B cell (primary cell): Measurements from ENCODE around the gene MACIR. TPM values are rescaled to one million over a fixed set of nuclear protein-coding genes. Genes with fewer than 3 reads are reported as not detected.
A peak's percentile ranks its signal among the peaks of the same experiment; 100 is the strongest.

Source experiments
- ATAC-seq: fragments of 200-7000 bp; cut with Tn5 transposase; one replicate; pipeline ENCODE4 v1.10.0; 2021; ENCODE audit warnings: low read depth, mild to moderate bottlenecking, moderate number of reproducible peaks, moderate library complexity
- CTCF ChIA-PET: fragments of 350-600 bp; sonication (Branson Sonifier 250); formaldehyde crosslinking; loops from one replicate; lab custom pipeline; 2021; ENCODE audit warnings: antibody characterized with exemption, inconsistent platforms; lab: Charles Lee
- POLR2A ChIA-PET: fragments of 350-600 bp; sonication (Branson Sonifier 250); formaldehyde crosslinking; loops from one replicate; lab custom pipeline; 2021; ENCODE audit warnings: antibody characterized with exemption; lab: Charles Lee
- DNase-seq: peaks from one replicate; pipeline ENCODE4 v3.0.0; 2013
- H2AFZ ChIP-seq: 2 replicates; pipeline ENCODE4 v1.6.1; 2012; ENCODE audit warnings: mild to moderate bottlenecking, low read depth, low read length; ENCODE audit not compliant: insufficient read depth, poor library complexity, severe bottlenecking
- H3K27ac ChIP-seq, 2 donors: 1 replicate in 1 of 2; 2 replicates in 1 of 2; pipeline ENCODE4 v1.5.1; 2012 to 2013; ENCODE audit warnings: low read length in 2 of 2, mild to moderate bottlenecking in 2 of 2, moderate library complexity in 1 of 2
- H3K27me3 ChIP-seq, 4 experiments: fragments of 200-600 bp in 1 of 4; sonication (generic) in 1 of 4; replicated peaks in 1 of 4; 1 replicate in 2 of 4; 2 replicates in 2 of 4; pipeline versions ENCODE4 v1.6.1 to v1.7.0; 2013 to 2016; ENCODE audit warnings: low read length in 3 of 4, mild to moderate bottlenecking in 2 of 4, mixed read lengths in 1 of 4, moderate library complexity in 1 of 4; ENCODE audit not compliant: insufficient read depth in 4 of 4, control insufficient read depth in 3 of 4; ENCODE audit errors: control extremely low read depth in 1 of 4
- H3K36me3 ChIP-seq, 2 experiments: replicated peaks in 1 of 2; 1 replicate in 1 of 2; 2 replicates in 1 of 2; pipeline versions ENCODE4 v1.6.1 to v1.7.1; 2013; ENCODE audit warnings: low read length in 1 of 2; ENCODE audit not compliant: insufficient read depth in 2 of 2, control insufficient read depth in 1 of 2; ENCODE audit errors: control extremely low read depth in 1 of 2, extremely low read depth in 1 of 2
- H3K4me1 ChIP-seq, 2 donors: fragments of 200-600 bp in 1 of 2; sonication (generic) in 1 of 2; 1 replicate in 1 of 2; 2 replicates in 1 of 2; pipeline versions ENCODE4 v1.5.1 to v1.6.1; 2013 to 2017; ENCODE audit warnings: low read length in 2 of 2; ENCODE audit not compliant: control insufficient read depth in 2 of 2, insufficient read depth in 2 of 2
- H3K4me2 ChIP-seq: replicated peaks from 2 replicates; pipeline ENCODE3; 2012; ENCODE audit warnings: mild to moderate bottlenecking, low read depth, low read length; ENCODE audit not compliant: poor library complexity, severe bottlenecking
- H3K4me3 ChIP-seq, 5 experiments: fragments of 200-600 bp in 1 of 5; sonication (generic) in 1 of 5; 1 replicate in 3 of 5; 2 replicates in 2 of 5; pipeline versions ENCODE4 v1.5.1 to v1.7.0; 2011 to 2016; ENCODE audit warnings: low read length in 4 of 5, mild to moderate bottlenecking in 4 of 5, low read depth in 2 of 5, control low read depth in 1 of 5, moderate library complexity in 1 of 5; ENCODE audit not compliant: insufficient read depth in 1 of 5; ENCODE audit errors: control extremely low read depth in 1 of 5, extremely low read depth in 1 of 5
- H3K79me2 ChIP-seq: fragments of 200-600 bp; sonication (generic); one replicate; pipeline ENCODE4 v1.6.0; 2016; ENCODE audit warnings: low read length; ENCODE audit not compliant: control insufficient read depth, insufficient read depth
- H3K9ac ChIP-seq: fragments of 200-600 bp; sonication (generic); 2 replicates; pipeline ENCODE4 v1.6.1; 2017; ENCODE audit warnings: mild to moderate bottlenecking, low read length, moderate library complexity
- H3K9me3 ChIP-seq, 3 donors: one replicate each; pipeline versions ENCODE4 v1.6.1 to v1.7.1; 2013; ENCODE audit warnings: low read length in 2 of 3; ENCODE audit not compliant: control insufficient read depth in 2 of 3, insufficient read depth in 1 of 3; ENCODE audit errors: control extremely low read depth in 1 of 3
- H4K20me1 ChIP-seq: 2 replicates; pipeline ENCODE4 v1.6.0; 2012; ENCODE audit warnings: mild to moderate bottlenecking, low read length; ENCODE audit not compliant: insufficient read depth, control insufficient read depth, poor library complexity, severe bottlenecking
- H3K27ac Mint-ChIP-seq: one replicate; pipeline ENCODE4 v1.8.0; 2021; ENCODE audit warnings: mixed read lengths
- H3K27me3 Mint-ChIP-seq: one replicate; pipeline ENCODE4 v1.8.0; 2021; ENCODE audit warnings: mixed read lengths
- H3K4me1 Mint-ChIP-seq: one replicate; pipeline ENCODE4 v1.8.0; 2021; ENCODE audit warnings: mixed read lengths
- H3K4me3 Mint-ChIP-seq: one replicate; pipeline ENCODE4 v1.8.0; 2021; ENCODE audit warnings: mixed read lengths
- H3K9me3 Mint-ChIP-seq: one replicate; pipeline ENCODE4 v1.8.0; 2022; ENCODE audit warnings: mixed read lengths; ENCODE audit not compliant: insufficient read depth
- CTCF ChIP-seq: fragments of 200-600 bp; IDR thresholded peaks from one replicate; pipeline ENCODE4 v1.8.0; 2022; ENCODE audit warnings: antibody characterized with exemption, mild to moderate bottlenecking
- EZH2 ChIP-seq: IDR thresholded peaks from 2 replicates; pipeline ENCODE4 v1.6.1; 2012; ENCODE audit warnings: borderline replicate concordance, low read depth, mild to moderate bottlenecking, moderate library complexity, low read length; ENCODE audit not compliant: insufficient read depth, poor library complexity, severe bottlenecking
- WGBS: methylation state at CpG from one replicate; pipeline ENCODE4 v1.1.5; 2013; ENCODE audit warnings: missing lambda C conversion rate; ENCODE audit not compliant: insufficient coverage; 5-methylcytosine and 5-hydroxymethylcytosine counted together
- intact Hi-C: fragments of 100-400 bp; cut with micrococcal nuclease; formaldehyde crosslinking; loops from one replicate; pipeline ENCODE4 v1.10.0; 2022
- polyA plus RNA-seq: library from polyadenylated mRNA; depleted of rRNA; stranded (reverse); fragments of >200 nt; gene quantifications from 2 replicates; pipeline ENCODE4 v1.2.3, GENCODE V29; 2012
- total RNA-seq, 2 donors: library from RNA; stranded (reverse); fragments of 120-200 nt in 1 of 2; gene quantifications; 1 replicate in 1 of 2; 2 replicates in 1 of 2; pipeline versions ENCODE4 v1.2.3 to v1.2.4, GENCODE V29; 2013 to 2022

Gene MACIR
- total and polyA plus RNA-seq, 2 donors (not counting 1 experiment from before 2014, with no cell fraction given): 1.3 to 3.3 TPM

DNA sequence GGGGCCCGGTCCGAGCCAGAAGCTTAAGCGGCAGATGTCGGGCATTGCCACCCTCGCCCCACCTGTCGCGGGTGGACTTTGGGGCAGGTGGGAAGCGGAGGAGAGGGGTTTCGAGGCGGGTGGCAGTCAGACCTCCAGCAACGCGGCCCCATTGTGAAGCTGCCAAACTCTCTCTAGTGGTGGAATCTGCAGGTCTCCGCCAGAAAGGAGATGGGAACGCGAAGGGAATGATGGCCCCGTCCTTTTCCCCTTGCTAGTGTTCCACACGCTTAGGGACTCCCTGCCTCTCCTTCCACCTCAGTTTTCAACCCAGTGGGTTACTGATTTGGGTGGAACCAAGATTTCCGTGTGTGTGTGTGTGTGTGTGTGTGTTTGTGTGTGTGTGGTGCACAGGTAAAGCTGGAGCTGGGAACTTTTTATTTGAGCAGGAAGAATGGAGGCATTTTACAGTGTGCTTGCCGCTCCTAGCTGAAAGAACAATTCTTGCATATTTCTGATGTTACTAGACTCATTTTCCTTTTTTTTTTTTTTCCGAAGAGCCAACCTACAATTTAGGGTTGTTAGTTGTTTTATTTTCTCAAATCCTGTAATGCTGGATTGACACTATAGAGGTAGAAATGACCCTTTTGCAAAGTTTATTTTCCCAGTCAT is 1.3 kb downstream of the MACIR start:
- H3K4me3 Mint-ChIP-seq: peak overlapping the region; percentile 93
- Histone ChIP-seq H3K36me3 (no peaks in the 10 kb centered on the region), H3K79me2 (peaks cover 37% of the 10 kb centered on the region), H2AFZ (peak overlapping the region; percentile 96), H3K4me1 (peaks cover 8 to 12% of the 10 kb centered on the region in 2 donors), H3K9me3 (no peaks in the 10 kb centered on the region), H3K4me2 (peak overlapping the region; percentile 97), H3K27ac (no peak overlapping the region), H3K27me3 (no peaks in the 10 kb centered on the region), H4K20me1 (no peaks in the 10 kb centered on the region), H3K4me3 (peak overlapping the region; percentile 57 to 91 (median 80)), H3K9ac (peak overlapping the region; percentile 79)
- WGBS: 0% methylated on average over 13 of the region's 20 CpGs
- peak overlapping the region; percentile 83 for H3K27ac Mint-ChIP-seq
- peaks cover 19% of the 10 kb centered on the region for H3K4me1 Mint-ChIP-seq
- H3K9me3 Mint-ChIP-seq: no peaks in the 10 kb centered on the region
- H3K27me3 Mint-ChIP-seq: peaks cover 6% of the 10 kb centered on the region
- intact Hi-C loops: loop anchor here (2.0 to 5.0 kb wide), 3 partner anchors 48 to 503 kb away; partner anchors contain the start of genes NUDT12 and PAM
- ATAC-seq: no peak
- ChIA-PET CTCF (interaction anchor here (2.0 to 3.2 kb wide), 2 partner anchors 27 to 140 kb away, joined by 9 to 11 read pairs; partner anchors contain the start of genes GIN1 and PPIP5K2), POLR2A (interaction anchor here (1.8 kb wide), 1 partner anchor 140 kb away, joined by 12 read pairs; the partner anchor contains the start of genes GIN1 and PPIP5K2)
- no peak for TF ChIP-seq CTCF
- TF ChIP-seq EZH2: no peak
- no peak for DNase-seq

DNA sequence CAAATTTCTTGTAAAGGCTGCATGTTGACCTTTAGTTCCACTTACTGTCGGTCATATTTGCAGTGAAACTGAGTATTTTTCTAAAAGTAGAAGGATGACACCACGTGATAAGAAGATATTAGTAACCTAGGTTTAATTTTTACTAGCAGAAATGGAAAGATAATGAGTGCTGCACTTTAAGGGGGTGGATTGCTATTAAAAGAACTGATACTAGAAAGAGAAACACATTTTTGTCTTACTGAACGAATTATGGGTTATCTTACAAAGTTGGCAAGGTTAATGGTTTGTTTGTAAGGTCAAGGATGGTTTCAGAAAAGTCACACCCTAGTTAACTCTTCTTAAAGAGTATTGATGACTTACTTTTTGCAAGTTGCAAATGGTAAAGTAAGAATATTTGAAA is 2.4 kb downstream of the MACIR start:
- no peaks in the 10 kb centered on the region for H3K9me3 ChIP-seq
- TF ChIP-seq CTCF (no peak), EZH2 (no peak)
- Mint-ChIP-seq H3K4me3 (peak overlapping the region; percentile 2), H3K4me1 (peaks cover 19% of the 10 kb centered on the region), H3K27ac (no peak overlapping the region), H3K9me3 (no peaks in the 10 kb centered on the region), H3K27me3 (no peaks in the 10 kb centered on the region)
- POLR2A ChIA-PET: no interaction called here
- H3K4me1 ChIP-seq: peaks cover 8 to 12% of the 10 kb centered on the region in 2 donors
- H3K36me3 ChIP-seq: no peaks in the 10 kb centered on the region
- intact Hi-C loops: no loop called here
- WGBS: 63% methylated on average over 2 of the region's 3 CpGs
- no peak overlapping the region for H2AFZ ChIP-seq
- no peak for ATAC-seq
- H3K27me3 ChIP-seq: no peaks in the 10 kb centered on the region
- H3K79me2 ChIP-seq: peaks cover 39% of the 10 kb centered on the region
- no peak overlapping the region for H3K27ac ChIP-seq
- CTCF ChIA-PET: no interaction called here
- no peak for DNase-seq
- no peak overlapping the region for H3K4me3 ChIP-seq
- H3K9ac ChIP-seq: no peak overlapping the region
- H4K20me1 ChIP-seq: no peaks in the 10 kb centered on the region
- H3K4me2 ChIP-seq: no peak overlapping the region
